Measurements from ENCODE around the gene TBC1D22A. TPM values are rescaled to one million over a fixed set of nuclear protein-coding genes. Genes with fewer than 3 reads are reported as not detected.

Gene TBC1D22A
- total RNA-seq, 1 donor from 2014 or later: 24.2 TPM

DNA sequence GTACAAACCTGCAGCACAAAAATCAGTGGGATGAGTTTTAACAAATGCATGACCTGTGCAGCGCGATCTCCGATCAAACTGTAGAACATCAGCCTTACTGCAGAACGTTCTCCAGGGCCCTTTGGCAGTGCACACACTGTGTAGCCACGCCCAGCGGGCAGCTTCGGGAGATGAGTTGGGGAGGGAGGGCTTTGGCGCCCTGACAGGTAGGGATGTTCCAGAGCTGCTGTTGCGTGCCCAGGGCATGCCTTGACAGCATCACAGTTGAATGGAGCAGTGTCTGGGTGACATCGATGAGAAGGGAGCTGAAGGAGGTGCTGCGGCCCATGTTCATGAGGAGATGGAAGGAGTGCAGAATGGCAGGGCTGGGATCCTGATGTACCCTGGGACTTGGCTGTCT lies 80.2 kb downstream of the TBC1D22A start:
- Mint-ChIP-seq H3K27me3 (ENCODE audit: low read depth, unreplicated experiment) (no peaks in the 10 kb centered on the region), H3K9me3 (ENCODE audit: unreplicated experiment) (no peaks in the 10 kb centered on the region), H3K36me3 (ENCODE audit: low read depth, unreplicated experiment) (peaks cover 10% of the 10 kb centered on the region), H3K27ac (ENCODE audit: unreplicated experiment) (no peak overlapping the region), H3K4me3 (ENCODE audit: unreplicated experiment) (no peak overlapping the region), H3K4me1 (ENCODE audit: low read depth, unreplicated experiment) (peaks cover 16% of the 10 kb centered on the region)
- no peaks in the 10 kb centered on the region for H3K27me3 ChIP-seq (ENCODE audit: insufficient read depth, low read length)
- H3K36me3 ChIP-seq (ENCODE audit: insufficient read depth, low read length): no peaks in the 10 kb centered on the region
- H3K9me3 ChIP-seq (ENCODE audit: insufficient read depth, low read depth, low read length): no peaks in the 10 kb centered on the region
- H2AFZ ChIP-seq (ENCODE audit: low read depth, low read length): no peak overlapping the region
- no peaks in the 10 kb centered on the region for H3K79me2 ChIP-seq (ENCODE audit: insufficient read depth, low read length)
- peaks cover 44% of the 10 kb centered on the region for H4K20me1 ChIP-seq (ENCODE audit: insufficient read depth, low read length)
- H3K27ac ChIP-seq (ENCODE audit: low read depth, low read length): no peak overlapping the region
- FAIRE-seq: no peak
- no peak for DNase-seq (ENCODE audit: low read depth)
- no peak overlapping the region for H3K4me3 ChIP-seq (ENCODE audit: insufficient read depth, low read depth, low read length)
- peaks cover 15% of the 10 kb centered on the region for H3K4me1 ChIP-seq (ENCODE audit: insufficient read depth, low read length)
- H3K4me2 ChIP-seq (ENCODE audit: low read length): no peak overlapping the region
- TF ChIP-seq, protein P1, sequence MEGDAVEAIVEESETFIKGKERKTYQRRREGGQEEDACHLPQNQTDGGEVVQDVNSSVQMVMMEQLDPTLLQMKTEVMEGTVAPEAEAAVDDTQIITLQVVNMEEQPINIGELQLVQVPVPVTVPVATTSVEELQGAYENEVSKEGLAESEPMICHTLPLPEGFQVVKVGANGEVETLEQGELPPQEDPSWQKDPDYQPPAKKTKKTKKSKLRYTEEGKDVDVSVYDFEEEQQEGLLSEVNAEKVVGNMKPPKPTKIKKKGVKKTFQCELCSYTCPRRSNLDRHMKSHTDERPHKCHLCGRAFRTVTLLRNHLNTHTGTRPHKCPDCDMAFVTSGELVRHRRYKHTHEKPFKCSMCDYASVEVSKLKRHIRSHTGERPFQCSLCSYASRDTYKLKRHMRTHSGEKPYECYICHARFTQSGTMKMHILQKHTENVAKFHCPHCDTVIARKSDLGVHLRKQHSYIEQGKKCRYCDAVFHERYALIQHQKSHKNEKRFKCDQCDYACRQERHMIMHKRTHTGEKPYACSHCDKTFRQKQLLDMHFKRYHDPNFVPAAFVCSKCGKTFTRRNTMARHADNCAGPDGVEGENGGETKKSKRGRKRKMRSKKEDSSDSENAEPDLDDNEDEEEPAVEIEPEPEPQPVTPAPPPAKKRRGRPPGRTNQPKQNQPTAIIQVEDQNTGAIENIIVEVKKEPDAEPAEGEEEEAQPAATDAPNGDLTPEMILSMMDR (IDR thresholded peaks at IDR 0.05; ENCODE audit: insufficient read depth, low read depth, low read length): no peak
- no peak for TF ChIP-seq EZH2 (IDR thresholded peaks at IDR 0.05; ENCODE audit: insufficient read depth, low read length)
- no peak overlapping the region for H3K9ac ChIP-seq (ENCODE audit: low read length)

- Histone ChIP-seq H4K20me1 (ENCODE audit: insufficient read depth, low read length) (peaks cover 56% of the 10 kb centered on the region), H3K27ac (ENCODE audit: low read depth, low read length) (no peak overlapping the region), H3K27me3 (ENCODE audit: insufficient read depth, low read length) (no peaks in the 10 kb centered on the region), H3K4me2 (ENCODE audit: low read length) (no peak overlapping the region), H2AFZ (ENCODE audit: low read depth, low read length) (no peak overlapping the region), H3K4me1 (ENCODE audit: insufficient read depth, low read length) (peaks cover 20% of the 10 kb centered on the region), H3K36me3 (ENCODE audit: insufficient read depth, low read length) (no peaks in the 10 kb centered on the region), H3K4me3 (ENCODE audit: insufficient read depth, low read depth, low read length) (no peak overlapping the region), H3K9ac (ENCODE audit: low read length) (no peak overlapping the region), H3K9me3 (ENCODE audit: insufficient read depth, low read depth, low read length) (no peaks in the 10 kb centered on the region), H3K79me2 (ENCODE audit: insufficient read depth, low read length) (no peaks in the 10 kb centered on the region)
- no peak overlapping the region for H3K4me3 Mint-ChIP-seq (ENCODE audit: unreplicated experiment)
- TF ChIP-seq EZH2 (IDR thresholded peaks at IDR 0.05; ENCODE audit: insufficient read depth, low read length): no peak
- TF ChIP-seq, protein P1 (IDR thresholded peaks at IDR 0.05; ENCODE audit: insufficient read depth, low read depth, low read length): no peak
- H3K27me3 Mint-ChIP-seq (ENCODE audit: low read depth, unreplicated experiment): no peaks in the 10 kb centered on the region
- peaks cover 27% of the 10 kb centered on the region for H3K4me1 Mint-ChIP-seq (ENCODE audit: low read depth, unreplicated experiment)
- no peaks in the 10 kb centered on the region for H3K9me3 Mint-ChIP-seq (ENCODE audit: unreplicated experiment)
- FAIRE-seq: no peak
- H3K27ac Mint-ChIP-seq (ENCODE audit: unreplicated experiment): no peak overlapping the region
- DNase-seq (ENCODE audit: low read depth): peak; percentile 51
- peaks cover 10% of the 10 kb centered on the region for H3K36me3 Mint-ChIP-seq (ENCODE audit: low read depth, unreplicated experiment)
Measured at GRCh38 chr22:46843821-46844255, 81.4 kb downstream of the TBC1D22A start.

DNA sequence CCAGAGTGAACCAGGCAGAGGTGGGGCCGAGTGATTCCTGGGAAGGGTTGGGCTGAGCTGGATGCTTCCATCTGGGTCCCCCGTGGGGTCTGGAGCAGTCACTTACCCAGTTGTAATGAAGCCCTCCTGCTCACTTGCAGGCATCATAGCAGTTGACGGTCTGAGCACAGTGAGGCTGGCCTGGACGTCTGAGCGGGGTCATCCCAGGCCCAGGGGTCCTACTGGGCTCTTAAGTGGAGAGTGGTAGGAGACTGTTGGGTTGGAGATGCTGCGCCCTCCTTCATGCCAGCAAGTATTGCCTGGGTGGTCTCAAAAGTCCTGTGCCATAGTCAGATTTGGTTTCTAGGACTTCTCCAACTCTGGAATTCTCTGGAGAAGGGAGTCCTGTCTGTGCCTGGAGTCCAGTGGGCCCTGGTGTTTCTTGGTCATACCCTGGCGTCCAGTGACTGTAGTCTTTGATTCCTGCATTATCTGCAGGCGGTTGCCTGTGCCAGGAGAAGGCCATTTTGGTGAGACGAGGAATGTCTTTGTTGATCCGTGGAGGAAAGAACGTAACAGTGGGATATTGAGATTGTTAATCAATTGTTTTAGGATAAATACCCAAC lies 82.3 kb downstream of the TBC1D22A start:
- Histone ChIP-seq H4K20me1 (ENCODE audit: insufficient read depth, low read length) (peaks cover 65% of the 10 kb centered on the region), H3K4me3 (ENCODE audit: insufficient read depth, low read depth, low read length) (no peak overlapping the region)

More for the DNA sequence above, 82.3 kb downstream of the TBC1D22A start:
- FAIRE-seq (no peak), DNase-seq (ENCODE audit: low read depth) (no peak)
- Histone ChIP-seq H2AFZ (ENCODE audit: low read depth, low read length) (no peak overlapping the region), H3K27ac (ENCODE audit: low read depth, low read length) (no peak overlapping the region), H3K27me3 (ENCODE audit: insufficient read depth, low read length) (no peaks in the 10 kb centered on the region), H3K9me3 (ENCODE audit: insufficient read depth, low read depth, low read length) (no peaks in the 10 kb centered on the region), H3K36me3 (ENCODE audit: insufficient read depth, low read length) (no peaks in the 10 kb centered on the region), H3K4me1 (ENCODE audit: insufficient read depth, low read length) (peaks cover 20% of the 10 kb centered on the region), H3K4me2 (ENCODE audit: low read length) (peak overlapping the region; percentile 72), H3K9ac (ENCODE audit: low read length) (peak overlapping the region; percentile 25), H3K79me2 (ENCODE audit: insufficient read depth, low read length) (no peaks in the 10 kb centered on the region)
- Mint-ChIP-seq H3K4me3 (ENCODE audit: unreplicated experiment) (no peak overlapping the region), H3K36me3 (ENCODE audit: low read depth, unreplicated experiment) (peaks cover 13% of the 10 kb centered on the region), H3K27ac (ENCODE audit: unreplicated experiment) (no peak overlapping the region), H3K4me1 (ENCODE audit: low read depth, unreplicated experiment) (peaks cover 27% of the 10 kb centered on the region), H3K27me3 (ENCODE audit: low read depth, unreplicated experiment) (no peaks in the 10 kb centered on the region), H3K9me3 (ENCODE audit: unreplicated experiment) (no peaks in the 10 kb centered on the region)
- TF ChIP-seq, protein P1 (IDR thresholded peaks at IDR 0.05; ENCODE audit: insufficient read depth, low read depth, low read length): no peak
- no peak for TF ChIP-seq EZH2 (IDR thresholded peaks at IDR 0.05; ENCODE audit: insufficient read depth, low read length)

Data from astrocyte (in vitro differentiated cells and primary cell).